GM12872 (cell line): ENCODE measurements around the gene NSD1.

Source experiments
- CTCF ChIP-seq: IDR thresholded peaks from 3 replicates; pipeline ENCODE4 v1.5.1; 2011; ENCODE audit warnings: low read depth, mild to moderate bottlenecking, low read length, moderate library complexity; ENCODE audit not compliant: insufficient read depth

Gene NSD1

GRCh38 chr5:177349762-177350161 lies 216.2 kb downstream of the NSD1 start:
- TF ChIP-seq CTCF = no peak
